NCI-H128 (cell line): ENCODE results near the gene ABCG5.
A peak's percentile ranks its signal among the peaks of the same experiment; 100 is the strongest.

Source experiments
- DNase-seq: peaks from one replicate; lab custom pipeline; 2025; ENCODE audit not compliant: unreplicated experiment; lab: John Stamatoyannopoulos, UW

Gene ABCG5

DNA sequence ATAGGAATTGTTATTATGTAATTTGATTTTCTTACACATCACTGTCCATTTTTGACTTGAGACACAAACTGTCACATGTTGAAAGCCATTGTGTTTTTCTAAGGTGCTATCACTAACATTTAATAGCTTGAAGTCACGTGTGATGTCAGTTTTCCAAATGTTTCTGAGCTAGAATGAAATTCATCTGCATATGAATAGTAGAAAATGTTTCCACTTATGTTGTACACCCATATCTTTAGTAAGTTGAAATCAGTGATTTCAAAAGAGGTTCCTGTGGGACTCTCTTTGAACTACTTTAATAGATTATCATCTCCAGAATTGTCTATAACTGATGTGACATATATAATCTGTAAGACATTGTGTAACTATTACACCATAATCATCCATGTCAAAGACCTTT lies 27.8 kb downstream of the ABCG5 start:
- no peak for DNase-seq

DNA sequence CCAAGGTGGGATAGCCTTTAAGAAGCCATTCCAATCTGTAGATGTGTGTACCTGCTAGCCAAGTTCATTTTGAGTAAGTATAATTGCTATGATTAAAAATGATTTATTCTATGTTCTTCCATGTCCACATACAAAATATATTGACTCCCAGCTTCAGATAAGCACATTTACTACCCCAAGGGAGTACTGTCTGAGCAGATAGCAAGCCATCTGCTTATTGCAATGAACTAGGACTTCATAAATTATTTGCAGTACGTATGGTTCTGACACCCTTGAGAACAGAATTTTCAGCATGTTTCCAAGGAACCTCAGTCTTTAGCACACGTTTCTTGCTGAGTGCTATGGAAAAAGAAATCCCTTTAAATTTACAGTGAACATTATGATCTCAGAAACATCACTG lies 28.2 kb downstream of the ABCG5 start:
- DNase-seq, result no peak

DNA sequence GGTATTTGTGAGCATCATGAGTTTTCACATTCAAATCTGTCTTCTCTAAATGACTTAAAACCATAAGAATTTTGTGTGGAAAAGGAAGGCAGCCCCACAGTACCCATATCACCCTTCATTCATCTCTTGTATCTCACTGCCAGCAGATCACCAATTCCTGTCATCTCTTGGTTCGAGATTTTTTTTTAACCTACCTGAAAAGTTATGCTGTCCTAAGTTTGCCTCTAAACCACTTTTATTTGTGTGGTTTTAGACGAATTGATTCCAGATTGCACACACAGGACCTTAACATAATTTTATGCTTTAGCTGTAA lies 32.0 kb downstream of the ABCG5 start:
- DNase-seq, result no peak

DNA sequence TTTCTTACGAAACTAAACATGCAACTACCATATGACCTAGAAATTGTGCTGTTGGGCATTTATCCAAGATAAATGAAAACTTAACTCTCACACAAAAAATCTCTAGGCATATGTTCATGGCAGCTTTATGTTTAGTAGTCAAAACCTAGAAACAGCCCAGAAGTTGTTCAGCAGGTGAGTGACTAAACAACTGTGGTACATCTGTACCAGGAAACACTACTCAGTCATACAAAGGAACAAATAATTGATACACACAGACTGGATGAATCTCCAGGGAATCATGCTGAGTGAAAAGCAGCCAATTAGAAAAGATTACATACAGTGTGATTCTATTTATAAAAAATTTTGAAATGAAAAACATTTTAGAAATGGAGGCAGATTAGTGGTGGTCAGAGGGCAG lies 35.5 kb downstream of the ABCG5 start:
- DNase-seq, result no peak

DNA sequence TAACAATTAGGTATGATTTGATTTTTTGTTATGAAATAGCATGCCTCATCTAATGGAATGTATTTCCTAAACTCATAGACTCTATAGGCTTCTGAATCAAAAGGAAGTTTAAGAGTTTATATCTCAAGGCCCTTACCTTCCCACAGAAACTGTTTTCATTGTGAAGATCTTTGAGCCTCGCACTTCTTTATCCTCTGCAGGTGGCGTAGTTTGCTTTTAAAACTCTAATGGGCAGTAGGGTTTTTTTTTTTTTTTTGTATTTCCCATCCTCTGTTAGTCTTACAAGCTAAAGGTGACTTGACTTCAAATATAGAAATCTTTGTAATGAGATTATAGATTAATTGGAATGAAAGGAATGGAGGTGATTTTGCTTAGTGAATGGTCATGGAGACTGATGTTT lies 36.5 kb downstream of the ABCG5 start:
- no peak for DNase-seq

DNA sequence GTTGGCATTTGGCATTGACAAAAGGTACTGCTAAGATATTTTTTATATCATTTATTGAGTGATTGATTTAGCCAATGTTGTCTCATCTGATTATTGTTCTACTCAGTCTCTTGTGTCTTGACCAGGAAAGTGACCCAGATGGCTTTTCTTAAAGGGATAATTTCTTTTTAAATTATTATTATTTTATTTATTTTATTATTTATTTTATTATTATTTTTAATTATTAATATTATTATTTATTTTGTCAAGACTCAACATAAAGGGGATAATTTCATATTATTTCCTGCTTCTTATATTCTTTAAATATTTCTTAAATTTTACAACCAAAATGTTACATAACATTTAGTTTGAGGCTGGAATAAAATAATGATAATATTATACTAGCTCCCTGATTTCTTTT lies 37.7 kb downstream of the ABCG5 start:
- DNase-seq, result no peak

DNA sequence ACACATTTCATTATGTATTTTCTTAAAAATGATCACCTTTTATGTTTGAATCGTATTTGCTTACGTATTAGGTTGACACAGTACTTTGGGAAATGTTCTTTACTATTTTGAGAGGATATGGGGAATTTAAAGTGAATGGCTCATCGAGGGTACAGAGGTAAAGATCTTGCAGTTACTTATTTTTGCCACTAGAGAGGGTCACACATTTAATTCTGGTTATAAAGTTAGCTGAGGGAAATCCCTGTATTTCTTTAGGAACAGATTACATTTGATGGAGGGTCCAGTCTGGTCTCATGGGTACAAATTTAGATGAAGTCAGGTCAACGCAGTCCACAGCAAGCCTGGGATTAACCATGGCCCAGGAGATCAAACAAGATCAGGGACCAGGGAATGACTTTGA lies 40.3 kb downstream of the ABCG5 start:
- no peak for DNase-seq

DNA sequence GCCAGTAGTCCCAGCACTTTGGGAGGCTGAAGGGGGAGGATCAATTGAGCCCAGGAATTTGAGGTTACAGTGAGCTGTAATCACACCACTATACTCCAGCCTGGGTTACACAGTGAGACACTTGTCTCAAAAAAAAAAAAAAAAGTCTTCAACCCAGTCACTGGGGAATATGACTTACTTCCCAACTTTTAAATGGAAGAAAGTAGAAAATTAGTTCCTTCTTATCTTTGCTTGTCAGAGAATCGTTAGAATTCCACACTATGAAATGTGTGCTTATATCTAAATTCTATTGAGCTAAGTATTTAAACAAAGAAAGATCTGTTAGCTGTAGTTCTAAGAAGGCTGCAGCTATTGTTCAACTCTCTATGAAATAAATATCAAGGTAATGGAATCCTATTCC lies 42.4 kb downstream of the ABCG5 start:
- no peak for DNase-seq

DNA sequence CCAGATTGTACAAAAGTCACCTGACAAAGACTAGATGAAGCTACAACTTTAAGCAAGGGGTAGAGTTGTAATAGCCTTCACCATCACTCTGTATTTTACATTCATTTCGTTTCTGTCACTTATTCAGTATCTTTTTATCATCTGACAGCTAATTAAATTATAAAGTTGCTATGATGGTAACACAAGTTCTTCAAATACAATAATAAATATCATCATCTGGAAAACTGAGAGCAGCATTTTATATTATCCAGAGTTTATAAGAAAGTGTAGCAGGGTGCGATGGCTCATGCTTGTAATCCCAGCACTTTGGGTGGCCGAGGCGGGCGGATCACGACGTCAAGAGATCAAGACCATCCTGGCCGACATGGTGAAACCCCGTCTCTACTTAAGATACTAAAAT lies 43.7 kb downstream of the ABCG5 start:
- no peak for DNase-seq

DNA sequence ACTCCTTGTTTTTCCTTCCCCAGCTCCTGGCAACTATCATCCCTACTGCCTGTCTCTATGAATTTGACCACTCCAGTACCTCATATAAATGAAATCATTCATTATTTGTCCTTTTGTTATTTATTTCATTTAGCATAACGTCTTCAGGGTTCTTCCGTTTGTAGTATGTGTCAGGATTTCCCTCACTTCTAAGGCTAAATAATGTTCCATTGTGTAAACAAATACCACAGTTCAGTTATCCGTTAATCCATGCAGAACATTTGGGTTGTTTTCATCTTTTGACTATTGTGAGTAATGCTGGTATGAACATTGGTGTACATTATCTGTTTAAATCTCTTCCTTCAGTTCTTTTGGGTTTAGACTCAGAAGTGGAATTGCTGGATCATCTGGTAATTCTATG lies 46.0 kb downstream of the ABCG5 start:
- DNase-seq, result no peak

DNA sequence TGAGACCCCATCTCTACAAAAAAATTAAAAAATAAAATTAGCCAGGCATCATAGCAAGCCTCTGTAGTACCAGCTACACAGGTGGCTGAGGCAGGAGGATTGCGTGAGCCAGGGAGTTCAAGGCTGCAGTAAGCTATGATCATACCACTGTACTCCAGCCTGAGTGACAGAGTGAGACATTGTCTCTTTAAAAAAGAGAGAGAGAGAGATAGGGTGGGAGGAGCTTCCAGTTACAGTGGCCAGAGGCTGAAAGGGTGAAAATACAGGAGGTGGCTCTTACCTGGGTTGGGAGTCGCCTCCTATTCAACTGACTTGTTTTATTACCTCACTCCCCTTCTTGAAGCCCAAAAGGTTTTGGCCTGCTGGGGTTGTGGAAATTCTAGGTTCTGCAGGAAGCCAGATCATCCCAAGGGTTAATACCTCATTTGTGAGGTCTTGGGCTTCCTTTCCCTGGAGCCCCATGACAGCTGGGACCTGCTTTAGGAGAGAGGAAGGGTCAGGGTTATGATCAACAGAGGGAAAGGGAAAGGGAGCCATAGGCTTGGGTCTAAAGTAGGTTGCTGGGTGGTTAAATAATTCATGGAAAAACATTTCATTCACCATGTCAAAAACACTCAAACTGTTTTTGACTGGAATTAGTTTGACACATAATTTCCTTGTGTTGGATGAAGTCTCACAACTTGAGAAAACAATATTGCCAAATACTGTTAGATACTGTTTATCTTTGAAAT lies 47.4 kb downstream of the ABCG5 start:
- DNase-seq, result no peak

DNA sequence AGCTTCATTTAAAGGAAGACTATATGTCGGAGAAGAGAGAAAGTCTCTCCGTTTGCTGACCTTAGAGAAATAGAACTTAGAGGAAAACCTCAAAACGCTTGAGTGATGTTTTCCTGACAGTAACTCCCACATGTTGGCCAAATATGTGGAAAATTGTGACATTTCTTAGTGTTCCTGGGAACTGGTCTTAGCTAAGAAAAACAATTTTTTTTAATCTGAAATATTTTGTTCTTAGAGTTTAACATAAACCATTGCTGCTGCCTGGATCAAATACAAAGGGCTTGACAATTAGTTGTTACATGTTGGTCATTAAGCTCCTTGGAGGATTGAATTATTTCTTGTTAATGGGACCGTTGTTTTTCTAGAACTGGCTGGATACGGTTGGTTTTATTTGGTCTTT lies 48.5 kb downstream of the ABCG5 start:
- DNase-seq, result no peak

DNA sequence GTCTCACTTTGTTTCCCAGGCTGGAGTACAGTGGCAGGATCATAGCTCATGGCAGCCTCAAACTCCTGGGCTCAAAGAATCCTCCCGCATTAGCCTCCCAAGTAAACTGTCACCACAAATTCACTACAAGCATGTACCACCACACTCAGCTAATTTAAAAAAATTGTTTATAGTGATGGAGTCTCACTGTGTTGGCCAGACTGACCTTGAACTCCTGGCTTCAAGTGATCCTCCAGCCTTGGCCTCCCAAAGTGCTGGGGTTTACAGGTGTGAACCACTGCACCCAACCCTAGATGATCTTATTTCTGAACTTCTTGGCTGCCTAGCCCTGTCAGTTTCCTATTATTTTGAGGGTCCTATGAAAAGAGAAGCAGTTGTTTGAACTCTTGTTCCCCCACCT lies 50.0 kb downstream of the ABCG5 start:
- no peak for DNase-seq

DNA sequence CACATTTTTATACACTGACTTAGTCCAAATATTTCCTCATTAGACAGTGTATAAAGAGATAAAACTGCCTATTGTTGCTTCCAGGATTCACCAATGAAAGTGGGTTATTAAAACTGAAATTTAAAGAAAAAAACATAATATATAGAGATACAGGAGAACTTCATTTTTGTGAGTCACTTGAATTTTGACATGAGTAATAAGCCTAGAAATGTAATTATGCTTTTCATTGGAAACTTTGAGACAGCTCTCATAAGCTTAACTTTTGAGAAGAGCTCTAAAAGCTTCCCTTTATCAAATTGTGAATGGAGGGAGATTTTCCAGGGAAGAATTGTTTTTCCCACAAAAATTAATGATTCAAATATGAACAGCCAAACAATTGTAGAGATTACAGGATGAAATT lies 50.7 kb downstream of the ABCG5 start:
- DNase-seq, result no peak

DNA sequence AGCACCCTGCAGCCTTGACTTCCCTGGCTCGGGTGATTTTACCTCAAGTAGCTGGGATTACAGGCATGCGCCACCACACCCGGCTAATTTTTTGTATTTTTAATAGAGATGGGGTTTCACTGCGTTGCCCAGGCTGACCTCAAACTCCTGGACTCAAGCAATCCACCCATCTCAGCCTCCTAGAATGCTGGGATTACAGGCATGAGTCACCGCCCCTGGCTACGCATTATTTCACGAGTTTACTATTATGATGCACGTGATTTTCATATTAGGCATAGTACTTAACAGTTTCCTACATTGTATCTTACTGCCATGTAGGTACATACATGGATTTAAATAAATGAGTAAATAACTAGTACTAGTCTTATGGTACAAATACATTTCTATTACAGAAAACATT lies 60.4 kb downstream of the ABCG5 start:
- no peak for DNase-seq

DNA sequence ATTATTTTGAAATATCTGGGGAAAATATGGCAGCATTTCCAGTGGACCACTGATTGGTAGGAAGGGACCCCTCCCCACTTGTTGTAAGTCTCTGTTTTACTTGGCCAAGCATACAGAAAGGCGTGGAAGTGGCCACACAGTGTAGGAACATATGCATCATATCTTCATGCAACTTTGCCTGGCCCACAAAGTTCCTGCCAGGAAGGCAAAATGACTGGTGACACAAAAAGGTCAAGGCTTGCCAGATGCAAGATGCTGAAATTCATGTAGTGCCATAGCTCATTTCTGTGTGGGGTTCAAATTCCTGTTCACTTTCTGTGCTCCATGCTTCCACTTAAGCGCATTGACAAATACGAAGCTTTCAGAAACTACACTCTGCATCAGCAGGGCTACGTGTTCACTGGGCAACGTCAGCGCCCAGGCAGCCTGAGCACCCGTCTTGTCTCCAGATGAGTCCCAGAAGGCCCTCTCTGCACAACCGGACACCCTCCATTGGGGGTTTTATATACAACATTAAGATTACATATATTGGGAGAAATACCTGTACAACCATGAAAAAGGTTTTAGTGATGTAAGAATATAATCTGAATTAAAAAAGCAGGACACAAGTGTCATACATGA lies 61.2 kb downstream of the ABCG5 start:
- DNase-seq, result no peak

DNA sequence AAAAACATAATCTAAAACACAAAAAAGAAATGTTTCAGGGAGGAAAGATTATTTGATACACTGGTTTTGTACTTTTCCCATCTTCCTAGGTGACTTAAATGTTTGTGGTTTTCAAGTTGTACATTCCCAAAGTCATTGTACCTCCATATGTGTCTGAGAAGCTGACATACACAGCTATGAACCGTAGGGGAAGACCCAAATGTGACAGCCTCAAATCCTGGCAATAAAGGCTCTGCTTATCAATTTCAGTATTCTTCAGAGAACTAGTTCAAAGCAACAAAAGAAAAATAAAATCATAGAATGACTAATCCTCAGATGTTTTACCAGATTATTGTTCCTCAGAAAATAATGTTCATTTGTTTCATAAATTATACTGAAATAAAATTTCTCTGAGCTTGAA lies 62.3 kb downstream of the ABCG5 start:
- no peak for DNase-seq

DNA sequence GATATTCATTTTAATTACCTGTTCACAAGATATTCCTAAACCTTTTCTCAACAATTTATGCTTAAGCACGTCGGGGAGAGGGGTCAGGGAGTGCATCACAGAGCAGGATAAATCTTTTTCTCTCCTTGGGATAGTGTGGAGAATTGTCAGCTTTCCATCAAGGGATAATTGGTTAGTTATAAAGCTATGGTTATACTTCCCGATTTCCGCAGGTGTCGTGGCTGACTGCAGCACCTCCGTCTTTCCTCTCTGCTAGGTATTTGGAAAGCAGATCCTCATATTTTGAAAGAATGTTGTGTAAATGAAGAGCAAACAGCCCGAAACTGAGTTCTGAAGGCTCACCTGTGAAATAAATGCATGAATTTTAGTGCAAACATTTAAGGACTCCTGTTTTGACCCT lies 64.0 kb downstream of the ABCG5 start:
- no peak for DNase-seq

DNA sequence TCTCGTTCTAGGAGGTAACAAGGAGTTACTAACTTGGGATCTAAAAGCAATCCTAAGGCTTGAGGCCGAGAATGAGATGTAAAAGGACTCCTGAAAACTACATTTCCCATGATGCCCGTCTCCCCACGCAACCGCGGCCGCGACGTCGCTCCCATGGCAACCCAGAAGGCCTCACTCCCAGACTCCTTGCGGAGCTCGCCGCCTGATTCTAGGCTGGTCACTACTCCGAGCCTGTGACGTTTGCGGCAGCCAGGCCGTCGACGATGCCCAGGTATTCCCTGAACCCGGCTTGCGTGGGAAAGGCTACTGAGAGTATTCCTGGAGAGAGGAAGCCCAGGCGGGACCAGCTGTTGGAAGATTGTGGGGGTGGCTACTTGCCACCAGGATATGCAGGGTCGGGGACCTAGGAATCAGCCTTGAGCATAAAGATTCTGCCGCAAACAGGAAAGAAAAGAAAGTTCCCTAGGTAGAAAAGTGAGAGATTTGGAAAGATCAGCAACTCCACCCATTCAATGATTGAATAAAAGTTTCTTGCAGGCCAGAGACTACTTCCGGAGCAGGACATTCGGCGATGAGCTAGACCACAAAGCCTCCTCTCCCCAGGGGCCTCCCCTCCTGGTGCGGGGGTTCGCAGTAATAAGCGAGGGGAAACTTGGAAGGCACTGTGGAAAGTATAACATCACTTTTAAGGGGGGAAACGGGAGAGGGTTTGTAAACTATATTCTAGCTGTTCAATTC lies 64.6 kb downstream of the ABCG5 start, which contains the start of gene DYNC2LI1:
TSS of gene DYNC2LI1 (plus strand) at position 164 of the 738 bp plus-strand sequence. CDS start at position 264, 100 bp downstream.
- DNase-seq, result peak; percentile 56

DNA sequence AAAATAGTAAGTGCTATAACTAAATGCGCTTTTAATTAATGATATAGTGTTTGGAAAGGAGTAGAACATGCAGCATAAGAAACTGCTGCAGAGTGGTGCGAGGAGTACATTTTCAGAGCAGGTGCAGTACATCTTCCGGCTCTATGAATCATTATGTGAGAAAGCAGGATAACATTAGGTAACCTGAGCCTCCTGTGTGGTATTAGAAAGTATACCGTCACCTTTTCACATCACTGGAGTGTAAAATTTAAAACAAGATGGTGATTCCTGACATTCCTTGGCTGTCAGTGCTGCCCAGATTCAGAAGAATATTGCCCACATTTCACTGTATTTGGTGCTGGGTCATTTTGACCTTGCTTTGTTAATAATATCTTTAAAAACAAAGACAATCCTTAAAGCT lies 72.6 kb downstream of the ABCG5 start:
- DNase-seq, result no peak

DNA sequence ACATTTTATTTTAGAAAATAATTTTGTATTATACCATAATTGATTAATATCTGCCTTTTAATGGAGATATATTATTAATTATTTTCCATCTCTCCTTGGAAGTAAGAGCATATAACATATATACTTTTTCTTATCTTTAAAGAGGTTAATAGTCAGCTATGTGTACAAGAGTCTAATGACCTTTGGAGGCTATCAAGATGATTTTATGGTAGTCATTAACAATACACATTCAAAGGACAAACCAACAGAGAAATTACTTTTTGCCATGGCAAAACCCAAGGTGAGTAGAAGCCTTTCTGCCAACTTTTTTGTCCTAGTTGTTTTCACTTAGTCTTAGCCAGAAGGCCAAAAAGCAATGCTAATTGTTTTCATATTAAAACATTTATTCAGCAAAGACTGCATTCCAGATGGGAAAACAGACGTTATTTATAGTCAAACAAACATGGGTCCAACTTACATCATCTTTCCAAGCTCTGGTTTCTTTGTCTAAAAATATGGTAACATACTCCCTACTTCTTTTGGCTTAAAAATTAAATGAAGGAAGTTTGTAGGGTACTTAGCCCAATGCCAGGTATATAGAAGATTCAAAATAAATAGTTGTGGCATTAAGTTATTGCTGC lies 74.4 kb downstream of the ABCG5 start:
- DNase-seq, result no peak

DNA sequence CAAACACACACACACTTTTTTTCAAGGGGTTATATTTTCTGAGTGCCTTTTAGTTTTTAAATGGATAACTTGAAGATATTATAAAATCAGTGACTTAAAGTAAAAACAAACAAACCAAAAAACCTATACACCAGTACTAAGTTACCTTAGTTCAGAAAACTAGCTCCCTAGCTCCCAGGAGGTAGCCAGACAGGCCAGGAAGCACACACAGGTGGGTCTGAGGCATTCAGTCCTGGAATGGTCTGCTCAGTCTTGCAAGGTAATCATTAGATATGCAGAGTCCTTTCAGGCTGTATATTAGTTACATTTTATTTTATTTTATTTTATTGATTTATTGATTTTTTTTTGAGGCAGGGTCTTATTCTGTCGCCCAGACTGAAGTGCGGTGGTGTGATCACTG lies 75.5 kb downstream of the ABCG5 start:
- DNase-seq, result no peak
